22Rv1 (cell line): ENCODE results near the gene EVL.

Experiments used
- CTCF ChIP-seq: fragments of 450-650 bp; IDR thresholded peaks from 2 replicates; pipeline ENCODE4 v1.5.1; 2017; ENCODE audit warnings: mild to moderate bottlenecking
- ZFX ChIP-seq: fragments of 450-650 bp; IDR thresholded peaks from 2 replicates; pipeline ENCODE4 v1.6.1; 2017; ENCODE audit warnings: antibody characterized with exemption, borderline replicate concordance

- no peak for TF ChIP-seq CTCF
- no peak for TF ChIP-seq ZFX
Measured at GRCh38 chr14:100088226-100088625, 23.0 kb downstream of the EVL start.
